Right cardiac atrium (tissue), 5 donors: Measurements from ENCODE around the gene SERTAD3. TPM values are rescaled to one million over a fixed set of nuclear protein-coding genes. Genes with fewer than 3 reads are reported as not detected.
"Not testable (repeated sequence)": the region's sequence is repeated elsewhere in the genome, so short reads cannot be mapped to it uniquely, and the experiment has no call there.

Experiments
- ATAC-seq, 2 donors: fragments of 200-7000 bp; cut with Tn5 transposase; one replicate each; pipeline versions ENCODE4 v1.8.0 to v1.9.1; 2020; ENCODE audit warnings: moderate library complexity in 2 of 2, mild to moderate bottlenecking in 1 of 2
- DNase-seq, 3 donors: peaks; one replicate each; pipeline ENCODE4 v3.0.0-alpha.2; 2020
- H3K27ac ChIP-seq: one replicate; pipeline ENCODE4 v1.5.1; 2013; ENCODE audit warnings: mild to moderate bottlenecking, low read length, control low read depth, moderate library complexity
- H3K27me3 ChIP-seq: one replicate; pipeline ENCODE4 v1.6.1; 2013; ENCODE audit not compliant: control insufficient read depth, insufficient read depth
- H3K4me1 ChIP-seq: one replicate; pipeline ENCODE4 v1.6.1; 2013; ENCODE audit warnings: low read length; ENCODE audit not compliant: control insufficient read depth, insufficient read depth
- H3K4me3 ChIP-seq: one replicate; pipeline ENCODE4 v1.5.1; 2013; ENCODE audit warnings: low read length, control low read depth
- H3K9me3 ChIP-seq: one replicate; pipeline ENCODE4 v1.6.1; 2013; ENCODE audit warnings: low read length; ENCODE audit not compliant: control insufficient read depth
- WGBS: extraction: QIAGEN DNeasy Blood & Tissue Kit; methylation state at CpG from one replicate; pipeline ENCODE4 v1.1.7; 2013; 5-methylcytosine and 5-hydroxymethylcytosine counted together
- intact Hi-C, 4 donors: fragments of 100-400 bp; cut with DNase I; formaldehyde crosslinking; loops; one replicate each; pipeline versions ENCODE4 v1.11.0 to v1.14.0; 2022 to 2023
- polyA plus RNA-seq: library from polyadenylated mRNA; stranded (reverse); fragments of 200-250 nt; gene quantifications from one replicate; pipeline ENCODE4 v1.2.3, GENCODE V29; 2013
- total RNA-seq, 4 donors: library from RNA; stranded (reverse); fragmentation: NEBNext Ultra II Directional; extraction: Animal tissue kit (Norgen Biotek cat#: 25700); gene quantifications; one replicate each; pipeline ENCODE4 v1.2.1, GENCODE V29; 2021
- donor health status: healthy with polysubstance abuse.
- donor health status: DM: no; HTN: yes; CAD: no.
- donor health status: DM: no; HTN: no; CAD: no.
- donor health status: DM: no; HTN: yes; CAD: no; lungs with severe emphysema.
- donor health status: DM: yes; HTN: yes; CAD: no.

The SERTAD3 gene
- total and polyA plus RNA-seq, 5 donors = 31.5 to 48.2 (median 36.2) TPM

DNA sequence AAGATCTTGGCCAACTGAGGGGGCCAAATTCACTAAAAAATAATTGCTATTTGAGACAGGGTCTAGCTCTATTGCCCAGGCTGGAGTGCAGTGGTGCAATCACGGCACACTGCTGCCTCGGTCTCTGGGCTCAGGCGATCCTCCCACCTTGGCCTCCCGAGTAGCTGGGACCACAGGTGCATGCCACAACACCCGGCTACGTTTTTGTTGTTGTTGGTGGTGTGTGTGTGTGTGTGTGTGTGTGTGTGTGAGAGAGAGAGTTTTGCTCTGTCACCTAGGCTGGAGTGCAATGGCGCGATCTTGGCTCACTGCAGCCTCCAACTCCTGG lies 35.6 kb downstream of the SERTAD3 start:
- H3K4me3 ChIP-seq, H3K27ac ChIP-seq, H3K9me3 ChIP-seq, H3K27me3 ChIP-seq, intact Hi-C loops, H3K4me1 ChIP-seq, ATAC-seq: not testable (repeated sequence)
- DNase-seq = peak in 2 of 3 donors; percentile 28 to 35
- WGBS = 81% methylated on average over 8 of the region's 8 CpGs

- no peak overlapping the region for H3K27ac ChIP-seq
- ATAC-seq = no peak
- 53% methylated on average over 22 of the region's 22 CpGs for WGBS
- intact Hi-C loops = no loop called here
- H3K4me1 ChIP-seq = peaks cover 3% of the 10 kb centered on the region
- peak in 2 of 3 donors; percentile 49 to 59 for DNase-seq
- H3K4me3 ChIP-seq = no peak overlapping the region
- no peaks in the 10 kb centered on the region for H3K9me3 ChIP-seq
- H3K27me3 ChIP-seq = no peaks in the 10 kb centered on the region
Measured at GRCh38 chr19:40407714-40408597, 36.2 kb downstream of the SERTAD3 start.

GRCh38 chr19:40403262-40403984 lies 40.7 kb downstream of the SERTAD3 start:
- Histone ChIP-seq H3K27me3 (no peaks in the 10 kb centered on the region), H3K27ac (peak overlapping the region; percentile 63), H3K4me3 (peak overlapping the region; percentile 84), H3K4me1 (no peaks in the 10 kb centered on the region), H3K9me3 (no peaks in the 10 kb centered on the region)
- ATAC-seq = peak; percentile 95
- intact Hi-C loops = no loop called here
- 1% methylated on average over 41 of the region's 41 CpGs for WGBS
- DNase-seq = peak; percentile 93 to 98 (median 97)

DNA sequence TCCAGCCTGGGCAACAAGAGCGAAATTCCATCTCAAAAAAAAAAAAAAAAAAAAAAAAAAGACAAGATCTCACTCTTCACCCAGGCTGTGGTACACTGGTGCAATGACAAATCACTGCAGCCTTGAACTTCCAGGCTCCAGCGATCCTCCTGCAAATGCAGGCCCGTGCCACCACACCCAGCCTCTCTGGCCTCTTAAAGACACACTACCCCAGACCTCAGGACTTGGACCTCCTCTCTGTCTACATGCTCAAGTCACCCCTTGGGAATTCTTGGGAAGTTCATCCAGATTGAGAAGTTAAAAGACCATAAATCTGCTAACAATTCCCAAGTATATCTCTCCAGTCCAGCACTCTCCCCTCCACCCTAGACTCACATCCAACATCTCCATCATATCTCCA lies 43.6 kb downstream of the SERTAD3 start:
- ATAC-seq (no peak), DNase-seq (peak in 1 of 3 donors; percentile 52)
- Histone ChIP-seq H3K9me3 (no peaks in the 10 kb centered on the region), H3K27me3 (no peaks in the 10 kb centered on the region), H3K4me3 (no peak overlapping the region), H3K4me1 (no peaks in the 10 kb centered on the region), H3K27ac (no peak overlapping the region)
- WGBS = 43% methylated on average over 2 of the region's 3 CpGs
- intact Hi-C loops = no loop called here

DNA sequence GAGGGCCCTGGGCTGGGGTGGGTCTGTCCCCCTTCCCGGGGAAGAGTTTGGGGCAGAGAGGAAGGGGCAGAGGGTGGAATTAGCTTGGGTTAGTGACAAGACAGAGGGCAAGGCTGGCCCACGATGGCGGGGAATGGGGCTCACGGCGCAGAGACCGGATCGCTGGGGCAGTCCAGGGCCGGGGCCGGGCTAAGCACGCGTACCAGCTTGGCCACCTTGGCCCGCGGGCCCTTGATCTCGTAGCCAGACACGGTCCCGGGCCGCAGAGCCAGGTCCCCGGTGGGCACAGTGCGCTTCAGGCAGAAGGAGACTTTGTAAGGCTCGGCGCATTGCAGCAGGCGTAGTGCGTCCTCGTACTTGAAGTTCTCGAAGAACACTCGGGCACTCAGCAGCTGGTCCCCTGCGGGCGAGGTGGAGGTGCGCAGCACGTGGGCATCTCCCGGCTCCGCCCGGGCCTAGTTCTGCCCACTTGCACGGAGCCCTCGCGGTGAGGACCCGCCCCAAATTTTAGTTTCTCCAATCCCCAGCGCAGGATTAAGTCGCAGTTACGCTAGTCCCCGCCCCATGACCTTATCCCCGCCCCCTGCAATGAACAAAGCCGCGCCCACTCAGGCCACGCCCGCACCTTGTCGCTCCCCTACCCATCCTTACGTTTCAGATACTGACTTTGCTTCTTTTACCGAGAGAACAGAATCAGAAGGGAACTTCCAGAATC lies 45.6 kb downstream of the SERTAD3 start:
- Histone ChIP-seq H3K4me1 (no peaks in the 10 kb centered on the region), H3K27me3 (no peaks in the 10 kb centered on the region), H3K9me3 (no peaks in the 10 kb centered on the region), H3K27ac (no peak overlapping the region), H3K4me3 (no peak overlapping the region)
- WGBS = 53% methylated on average over 49 of the region's 49 CpGs
- DNase-seq = peak; percentile 54 to 79 (median 74)
- peak in 1 of 2 donors; percentile 46 for ATAC-seq
- intact Hi-C loops = no loop called here

DNA sequence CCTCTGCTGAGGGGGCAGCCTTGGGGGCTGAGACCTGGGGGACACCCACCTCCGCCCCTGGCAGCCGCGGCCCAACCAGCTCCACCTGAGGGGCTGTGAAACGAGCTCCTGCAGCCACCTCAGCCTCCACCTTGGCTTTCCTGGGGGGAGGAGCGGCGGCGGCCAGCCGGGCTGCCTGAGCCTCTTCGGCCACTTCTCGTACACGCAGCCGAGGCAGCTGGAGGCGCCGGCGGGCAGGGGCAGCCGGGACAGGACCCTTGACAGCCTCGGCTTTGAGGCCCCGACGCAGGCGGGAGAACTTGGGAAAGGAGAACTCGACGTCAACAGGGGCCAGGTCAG lies 46.6 kb downstream of the SERTAD3 start:
- no peaks in the 10 kb centered on the region for H3K4me1 ChIP-seq
- no peaks in the 10 kb centered on the region for H3K9me3 ChIP-seq
- intact Hi-C loops = no loop called here
- H3K4me3 ChIP-seq = no peak overlapping the region
- WGBS = 95% methylated on average over 22 of the region's 22 CpGs
- DNase-seq (no peak), ATAC-seq (no peak)
- no peak overlapping the region for H3K27ac ChIP-seq
- no peaks in the 10 kb centered on the region for H3K27me3 ChIP-seq

DNA sequence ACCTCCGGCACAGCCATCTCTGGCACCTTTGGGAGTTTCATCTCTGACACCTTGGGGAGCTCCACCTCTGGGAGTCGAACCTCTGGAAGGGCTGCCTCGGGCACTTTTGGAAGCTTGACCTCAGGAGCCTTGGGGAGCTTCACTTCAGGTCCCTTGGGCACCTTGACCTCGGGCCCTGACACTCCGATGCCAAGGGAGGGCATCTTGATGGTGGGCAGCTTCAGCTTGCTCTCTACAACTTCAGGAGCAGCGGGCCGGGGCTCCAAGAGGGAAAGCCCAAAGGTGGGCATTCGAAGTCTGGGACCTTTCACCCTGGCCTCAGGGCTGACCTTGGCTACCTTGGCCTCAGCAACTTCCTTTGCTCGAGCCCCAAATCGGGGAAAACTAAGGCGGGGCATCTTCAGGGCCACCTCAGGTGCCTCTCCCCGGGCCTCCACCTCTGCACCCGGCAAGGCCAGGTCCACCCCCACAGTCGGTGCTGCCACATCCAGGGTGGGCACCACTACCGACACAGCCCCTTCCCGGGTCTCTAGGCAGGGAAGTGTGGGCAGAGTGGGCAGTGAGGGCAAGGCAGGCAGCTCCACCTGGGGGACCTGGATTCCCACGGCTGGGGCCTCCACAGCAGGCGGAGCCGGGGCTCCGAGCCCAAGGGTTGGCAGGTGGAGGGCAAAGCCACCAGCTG lies 47.1 kb downstream of the SERTAD3 start:
- no peaks in the 10 kb centered on the region for H3K9me3 ChIP-seq
- no peaks in the 10 kb centered on the region for H3K27me3 ChIP-seq
- intact Hi-C loops = no loop called here
- ATAC-seq (no peak), DNase-seq (peak in 1 of 3 donors; percentile 34)
- H3K27ac ChIP-seq = no peak overlapping the region
- H3K4me1 ChIP-seq = no peaks in the 10 kb centered on the region
- no peak overlapping the region for H3K4me3 ChIP-seq
- WGBS = 93% methylated on average over 20 of the region's 20 CpGs

DNA sequence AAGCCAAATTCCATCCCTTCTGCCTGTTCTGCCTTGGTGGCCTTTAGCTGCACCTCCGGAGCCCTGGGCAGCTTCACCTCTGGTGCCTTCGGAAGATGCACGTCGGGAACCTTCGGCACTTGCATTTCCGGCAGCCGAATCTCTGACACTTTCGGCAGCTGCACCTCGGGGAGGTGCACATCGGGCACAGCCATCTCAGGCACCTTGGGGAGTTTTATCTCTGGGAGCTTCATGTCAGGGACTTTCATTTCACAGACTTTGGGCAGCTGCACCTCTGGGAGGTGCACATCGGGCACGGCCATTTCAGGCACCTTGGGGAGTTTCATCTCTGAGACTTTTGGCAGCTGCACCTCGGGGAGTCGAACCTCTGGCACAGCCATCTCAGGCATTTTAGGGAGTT lies 48.2 kb downstream of the SERTAD3 start:
- Histone ChIP-seq H3K4me3 (no peak overlapping the region), H3K27me3 (no peaks in the 10 kb centered on the region), H3K4me1 (no peaks in the 10 kb centered on the region), H3K9me3 (no peaks in the 10 kb centered on the region), H3K27ac (no peak overlapping the region)
- WGBS = 89% methylated on average over 14 of the region's 14 CpGs
- intact Hi-C loops = no loop called here
- ATAC-seq (no peak), DNase-seq (no peak)

DNA sequence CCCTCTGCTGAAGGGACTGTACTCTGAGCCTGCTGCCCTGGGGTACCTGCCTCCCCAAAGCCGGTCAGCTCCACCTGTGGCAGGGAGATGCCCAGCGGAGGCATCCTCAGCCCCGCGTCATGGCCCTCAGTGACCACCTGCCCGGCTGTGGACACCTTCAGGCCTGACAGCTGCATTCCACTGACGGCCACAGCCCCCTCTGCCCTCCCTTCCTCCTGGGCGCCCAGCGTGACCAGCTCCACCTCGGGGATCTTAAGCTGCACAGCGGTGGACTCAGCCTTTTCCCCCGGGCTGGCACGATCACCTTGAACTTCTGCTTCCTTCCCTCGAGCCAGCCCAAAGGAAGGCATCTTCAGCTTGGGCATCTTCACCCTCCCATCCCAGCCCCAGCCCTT lies 49.3 kb downstream of the SERTAD3 start:
- DNase-seq (peak in 1 of 3 donors; percentile 17), ATAC-seq (no peak)
- no peak overlapping the region for H3K4me3 ChIP-seq
- 81% methylated on average over 13 of the region's 13 CpGs for WGBS
- H3K27ac ChIP-seq = no peak overlapping the region
- intact Hi-C loops = no loop called here
- no peaks in the 10 kb centered on the region for H3K9me3 ChIP-seq
- H3K4me1 ChIP-seq = no peaks in the 10 kb centered on the region
- H3K27me3 ChIP-seq = no peaks in the 10 kb centered on the region

GRCh38 chr19:40393894-40394815 lies 50.0 kb downstream of the SERTAD3 start:
- no peak overlapping the region for H3K4me3 ChIP-seq
- no peaks in the 10 kb centered on the region for H3K9me3 ChIP-seq
- WGBS = 92% methylated on average over 41 of the region's 41 CpGs
- no peaks in the 10 kb centered on the region for H3K4me1 ChIP-seq
- ATAC-seq (no peak), DNase-seq (peak in 1 of 3 donors; percentile 46)
- intact Hi-C loops = no loop called here
- no peaks in the 10 kb centered on the region for H3K27me3 ChIP-seq
- H3K27ac ChIP-seq = no peak overlapping the region
